ENCODE data around the gene TNNT3. TPM values are rescaled to one million over a fixed set of nuclear protein-coding genes. Genes with fewer than 3 reads are reported as not detected.
"Not testable (repeated sequence)": the region's sequence is repeated elsewhere in the genome, so short reads cannot be mapped to it uniquely, and the experiment has no call there.

Gene TNNT3
- total and polyA plus RNA-seq, 4 donors = 3.4 to 54.3 (median 6.3) TPM

- ATAC-seq (ENCODE audit: low FRiP score); H3K4me3 ChIP-seq (ENCODE audit: low read length in 2 of 2); H3K4me1 ChIP-seq (ENCODE audit: control insufficient read depth in 1 of 2, insufficient read depth in 2 of 2, low read length in 2 of 2): not testable (repeated sequence)
Observed at GRCh38 chr11:1874441-1875092, 44.9 kb upstream of the TNNT3 start.

GRCh38 chr11:1875093-1875850 lies 44.2 kb upstream of the TNNT3 start:
- intact Hi-C loops (cut with DNase I) = loop anchor here in 1 of 2 donors (5.0 kb wide), 1 partner anchor 38 kb away; the partner anchor contains the start of gene TNNI2
- no peaks in the 10 kb centered on the region for H3K27me3 ChIP-seq (ENCODE audit: control insufficient read depth in 1 of 2, insufficient read depth in 2 of 2, low read length in 1 of 2)
- WGBS, 2 donors = 84 to 89% methylated on average over 25 to 28 of the region's 28 CpGs
- no peak overlapping the region for H3K4me3 ChIP-seq (ENCODE audit: low read length in 2 of 2)
- no peak overlapping the region for H3K27ac ChIP-seq (ENCODE audit: low read depth in 1 of 2, low read length in 2 of 2)
- no peaks in the 10 kb centered on the region for H3K36me3 ChIP-seq (ENCODE audit: control insufficient read depth in 1 of 2, insufficient read depth in 2 of 2, low read length in 1 of 2)
- no peaks in the 10 kb centered on the region for H3K9me3 ChIP-seq (ENCODE audit: control insufficient read depth, low read length)
- peak; percentile 51 to 53 for DNase-seq
- no peaks in the 10 kb centered on the region for H3K4me1 ChIP-seq (ENCODE audit: control insufficient read depth in 1 of 2, insufficient read depth in 2 of 2, low read length in 2 of 2)
- no peak for ATAC-seq (ENCODE audit: low FRiP score)

More at GRCh38 chr11:1874441-1875092, 44.9 kb upstream of the TNNT3 start:
- H3K27ac ChIP-seq (ENCODE audit: low read depth in 1 of 2, low read length in 2 of 2); H3K36me3 ChIP-seq (ENCODE audit: control insufficient read depth in 1 of 2, insufficient read depth in 2 of 2, low read length in 1 of 2); H3K27me3 ChIP-seq (ENCODE audit: control insufficient read depth in 1 of 2, insufficient read depth in 2 of 2, low read length in 1 of 2); H3K9me3 ChIP-seq (ENCODE audit: control insufficient read depth, low read length): not testable (repeated sequence)
- WGBS, 2 donors = 82 to 90% methylated on average over 17 of the region's 17 CpGs
- DNase-seq = peak; percentile 48 to 73
- intact Hi-C loops (cut with DNase I) = loop anchor here in 1 of 2 donors (5.0 kb wide), 1 partner anchor 37 kb away; the partner anchor contains the start of gene TNNI2

DNA sequence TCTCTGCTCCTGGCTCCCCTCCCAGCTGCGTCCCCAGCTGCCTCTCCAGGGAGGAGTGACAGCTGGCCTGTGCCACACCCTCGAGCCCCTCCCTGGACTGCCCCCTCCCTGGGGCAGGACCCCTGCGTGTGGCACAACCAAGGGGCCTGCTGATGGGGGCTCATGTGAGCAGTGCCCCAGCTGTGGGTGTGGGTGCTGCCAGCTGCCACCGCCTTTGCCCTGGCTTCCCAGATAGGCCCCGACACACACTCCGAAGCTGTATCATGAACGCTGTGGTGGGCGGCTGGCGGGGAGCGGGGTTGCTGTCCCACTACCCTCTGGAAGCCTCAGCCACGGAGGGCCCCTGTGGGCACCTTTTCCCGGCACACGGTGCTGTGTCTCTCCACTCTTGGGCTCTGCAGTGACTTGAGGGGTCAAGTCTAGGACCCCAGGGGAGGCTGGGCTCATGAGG lies 43.6 kb upstream of the TNNT3 start:
- H3K4me1 ChIP-seq (ENCODE audit: control insufficient read depth in 1 of 2, insufficient read depth in 2 of 2, low read length in 2 of 2); H3K4me3 ChIP-seq (ENCODE audit: low read length in 2 of 2); H3K27ac ChIP-seq (ENCODE audit: low read depth in 1 of 2, low read length in 2 of 2); H3K27me3 ChIP-seq (ENCODE audit: control insufficient read depth in 1 of 2, insufficient read depth in 2 of 2, low read length in 1 of 2); ATAC-seq (ENCODE audit: low FRiP score); H3K9me3 ChIP-seq (ENCODE audit: control insufficient read depth, low read length); H3K36me3 ChIP-seq (ENCODE audit: control insufficient read depth in 1 of 2, insufficient read depth in 2 of 2, low read length in 1 of 2): not testable (repeated sequence)
- intact Hi-C loops (cut with DNase I) = loop anchor here in 1 of 2 donors (5.0 kb wide), 1 partner anchor 39 kb away; the partner anchor contains the start of gene TNNI2
- peak; percentile 49 to 57 for DNase-seq
- 85 to 87% methylated on average over 13 of the region's 13 CpGs for WGBS, 2 donors

DNA sequence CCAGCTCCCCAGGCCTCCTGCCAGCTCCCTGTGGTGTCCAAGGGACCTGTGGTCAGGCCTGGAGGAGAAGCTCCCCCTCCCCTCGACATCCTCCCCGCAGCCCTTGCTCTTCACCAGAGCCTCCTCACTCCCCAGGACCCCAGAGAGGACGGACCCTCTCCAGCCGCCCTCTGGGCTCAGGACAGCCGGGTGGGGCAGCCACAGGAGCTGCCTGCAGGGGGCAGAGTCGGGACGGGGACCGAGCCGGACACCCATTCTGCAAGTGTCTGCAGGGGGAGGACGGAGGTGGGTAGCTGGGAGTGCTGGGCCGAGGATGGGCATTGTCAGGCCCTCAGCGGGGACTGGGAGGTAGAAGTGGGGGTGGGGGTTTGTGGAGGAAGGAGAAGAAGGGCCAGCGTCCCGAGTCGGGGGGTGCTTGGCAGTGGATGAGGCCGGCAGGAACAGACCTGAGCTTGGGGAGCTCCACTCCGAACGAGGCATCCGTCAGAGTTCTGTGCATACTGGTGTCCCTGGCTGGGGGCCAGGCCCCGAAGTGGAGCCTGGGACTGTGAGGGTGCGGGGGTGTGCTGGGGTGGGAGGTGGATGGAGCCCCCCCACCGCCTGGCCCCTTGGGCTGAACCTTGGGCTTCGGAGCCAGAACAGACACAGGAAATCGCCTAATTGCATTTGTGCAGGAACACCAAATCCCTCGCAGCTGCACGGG lies 43.0 kb upstream of the TNNT3 start:
- intact Hi-C loops (cut with DNase I) = loop anchor here in 1 of 2 donors (5.0 kb wide), 1 partner anchor 39 kb away; the partner anchor contains the start of gene TNNI2
- Histone ChIP-seq H3K9me3 (ENCODE audit: control insufficient read depth, low read length) (no peaks in the 10 kb centered on the region), H3K4me1 (ENCODE audit: control insufficient read depth in 1 of 2, insufficient read depth in 2 of 2, low read length in 2 of 2) (no peaks in the 10 kb centered on the region), H3K4me3 (ENCODE audit: low read length in 2 of 2) (no peak overlapping the region), H3K27ac (ENCODE audit: low read depth in 1 of 2, low read length in 2 of 2) (no peak overlapping the region), H3K36me3 (ENCODE audit: control insufficient read depth in 1 of 2, insufficient read depth in 2 of 2, low read length in 1 of 2) (no peaks in the 10 kb centered on the region), H3K27me3 (ENCODE audit: control insufficient read depth in 1 of 2, insufficient read depth in 2 of 2, low read length in 1 of 2) (no peaks in the 10 kb centered on the region)
- WGBS, 2 donors = 32 to 38% methylated on average over 26 of the region's 26 CpGs
- DNase-seq = peak; percentile 73 to 83
- ATAC-seq (ENCODE audit: low FRiP score) = no peak

DNA sequence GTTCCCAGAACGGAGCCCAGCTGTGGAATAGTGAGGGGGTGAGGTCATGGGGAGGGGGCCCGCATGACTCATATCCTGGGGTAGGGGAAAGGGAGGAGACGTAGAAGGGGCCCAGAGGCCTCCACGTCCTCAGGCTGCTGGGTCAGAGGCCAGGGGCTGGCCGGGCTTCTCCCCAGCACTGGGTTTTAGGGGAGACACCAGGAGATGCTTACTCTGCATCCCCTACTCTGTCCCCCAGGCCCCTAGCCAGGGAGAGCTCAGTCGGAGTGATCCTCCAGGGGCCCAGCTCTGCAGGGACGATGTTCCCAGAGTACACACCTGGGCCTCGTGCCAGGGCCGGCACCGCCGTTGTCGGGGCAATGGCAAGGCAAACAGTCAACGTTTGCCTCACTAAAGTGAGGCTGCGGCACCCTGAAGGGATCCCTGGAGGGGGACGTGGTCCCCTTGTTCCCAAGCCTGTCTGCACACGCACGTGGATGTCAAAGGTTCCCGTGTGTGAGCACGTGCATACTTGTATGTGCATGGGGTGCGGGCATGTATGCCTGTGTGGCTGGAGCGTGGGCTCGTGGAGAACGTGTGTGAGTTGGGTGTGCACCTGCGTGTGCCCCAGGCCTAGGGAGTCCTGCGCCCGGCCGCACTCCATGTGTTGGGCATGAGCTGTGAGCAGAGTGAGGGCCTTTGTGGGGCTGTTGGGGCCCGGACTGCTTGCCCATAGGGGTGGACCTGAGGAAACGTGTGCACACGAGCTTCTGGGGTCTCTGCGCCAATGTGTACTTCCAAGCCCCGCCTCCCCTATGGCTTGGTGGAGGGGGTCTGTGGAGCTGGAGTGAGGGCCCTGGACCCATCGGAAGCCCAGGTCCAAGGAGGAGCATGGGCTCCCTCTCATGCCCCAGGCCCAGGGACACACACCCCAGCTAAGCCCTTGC lies 42.0 kb upstream of the TNNT3 start:
- 35 to 37% methylated on average over 32 to 33 of the region's 33 CpGs for WGBS, 2 donors
- ATAC-seq (ENCODE audit: low FRiP score) (no peak), DNase-seq (peak; percentile 79 to 88)
- Histone ChIP-seq H3K27ac (ENCODE audit: low read depth in 1 of 2, low read length in 2 of 2) (no peak overlapping the region), H3K4me1 (ENCODE audit: control insufficient read depth in 1 of 2, insufficient read depth in 2 of 2, low read length in 2 of 2) (no peaks in the 10 kb centered on the region), H3K9me3 (ENCODE audit: control insufficient read depth, low read length) (no peaks in the 10 kb centered on the region), H3K36me3 (ENCODE audit: control insufficient read depth in 1 of 2, insufficient read depth in 2 of 2, low read length in 1 of 2) (no peaks in the 10 kb centered on the region), H3K27me3 (ENCODE audit: control insufficient read depth in 1 of 2, insufficient read depth in 2 of 2, low read length in 1 of 2) (no peaks in the 10 kb centered on the region), H3K4me3 (ENCODE audit: low read length in 2 of 2) (no peak overlapping the region)
- intact Hi-C loops (cut with DNase I) = loop anchor here in 1 of 2 donors (5.0 kb wide), 1 partner anchor 40 kb away; the partner anchor contains the start of gene TNNI2

DNA sequence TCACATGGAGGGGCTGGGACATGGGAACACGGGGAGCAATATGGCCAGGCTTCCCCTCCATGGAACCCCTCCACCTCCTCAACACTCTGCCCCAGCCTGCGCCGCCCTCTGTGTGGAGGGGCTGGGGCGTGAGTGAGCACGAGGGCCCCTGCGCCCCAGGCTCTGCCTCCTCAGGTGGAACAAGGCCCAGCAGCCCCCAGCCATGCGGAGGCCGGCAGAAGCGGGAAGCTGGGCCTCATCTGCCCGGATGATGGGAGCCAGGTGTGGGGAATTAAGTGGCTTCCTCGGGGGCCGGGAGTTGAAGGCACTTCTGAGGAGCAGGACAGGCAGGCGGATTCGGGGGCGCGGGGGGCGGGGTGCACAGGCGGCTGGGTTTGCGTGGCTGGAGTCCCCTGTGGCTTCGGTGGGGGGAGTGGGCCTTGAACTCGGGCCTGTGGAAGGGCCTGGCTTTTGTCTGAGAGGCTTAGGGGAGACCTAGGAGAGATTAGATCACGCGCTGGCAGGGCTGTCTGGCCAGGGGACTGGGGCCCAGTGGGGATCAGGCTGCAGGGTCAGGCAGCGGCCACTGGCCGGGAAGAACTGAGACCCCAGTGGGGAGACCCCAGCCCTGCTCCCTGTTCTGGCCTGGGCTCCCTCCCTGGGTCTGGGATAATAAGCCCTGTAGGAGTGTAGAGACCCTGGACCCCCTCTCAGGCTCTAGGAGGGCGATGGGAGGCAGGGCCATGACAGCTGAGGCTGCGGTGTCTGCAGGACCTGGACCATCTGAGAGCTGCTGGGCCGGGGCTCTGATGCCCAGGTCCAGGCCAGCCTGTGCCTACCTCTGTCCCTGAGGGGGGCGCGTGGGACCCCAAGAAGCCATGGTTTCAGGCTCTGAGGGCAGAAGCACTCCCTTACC lies 41.1 kb upstream of the TNNT3 start:
- Histone ChIP-seq H3K4me3 (ENCODE audit: low read length in 2 of 2) (no peak overlapping the region), H3K27me3 (ENCODE audit: control insufficient read depth in 1 of 2, insufficient read depth in 2 of 2, low read length in 1 of 2) (no peaks in the 10 kb centered on the region), H3K36me3 (ENCODE audit: control insufficient read depth in 1 of 2, insufficient read depth in 2 of 2, low read length in 1 of 2) (no peaks in the 10 kb centered on the region), H3K27ac (ENCODE audit: low read depth in 1 of 2, low read length in 2 of 2) (no peak overlapping the region), H3K9me3 (ENCODE audit: control insufficient read depth, low read length) (no peaks in the 10 kb centered on the region), H3K4me1 (ENCODE audit: control insufficient read depth in 1 of 2, insufficient read depth in 2 of 2, low read length in 2 of 2) (no peaks in the 10 kb centered on the region)
- intact Hi-C loops (cut with DNase I) = loop anchor here in 1 of 2 donors (5.0 kb wide), 1 partner anchor 41 kb away; the partner anchor contains the start of gene TNNI2
- 93 to 94% methylated on average over 30 of the region's 30 CpGs for WGBS, 2 donors
- no peak for ATAC-seq (ENCODE audit: low FRiP score)
- peak in 1 of 2 donors; percentile 72 for DNase-seq

- peak in 1 of 2 donors; percentile 76 for DNase-seq
- H3K4me1 ChIP-seq (ENCODE audit: control insufficient read depth in 1 of 2, insufficient read depth in 2 of 2, low read length in 2 of 2) = no peaks in the 10 kb centered on the region
Observed at GRCh38 chr11:1879342-1879940, 40.1 kb upstream of the TNNT3 start.

More at GRCh38 chr11:1879342-1879940, 40.1 kb upstream of the TNNT3 start:
- Histone ChIP-seq H3K9me3 (ENCODE audit: control insufficient read depth, low read length) (no peaks in the 10 kb centered on the region), H3K27me3 (ENCODE audit: control insufficient read depth in 1 of 2, insufficient read depth in 2 of 2, low read length in 1 of 2) (no peaks in the 10 kb centered on the region), H3K36me3 (ENCODE audit: control insufficient read depth in 1 of 2, insufficient read depth in 2 of 2, low read length in 1 of 2) (no peaks in the 10 kb centered on the region), H3K4me3 (ENCODE audit: low read length in 2 of 2) (no peak overlapping the region), H3K27ac (ENCODE audit: low read depth in 1 of 2, low read length in 2 of 2) (no peak overlapping the region)
- WGBS, 2 donors = 87 to 97% methylated on average over 13 of the region's 13 CpGs
- no peak for ATAC-seq (ENCODE audit: low FRiP score)
- intact Hi-C loops (cut with DNase I) = loop anchor here in 1 of 2 donors (5.0 kb wide), 1 partner anchor 42 kb away; the partner anchor contains the start of gene TNNI2
